ENCODE results near the gene HCFC1. TPM values are rescaled to one million over a fixed set of nuclear protein-coding genes. Genes with fewer than 3 reads are reported as not detected.

HCFC1 gene
- total RNA-seq, 1 donor from 2014 or later: 61.2 TPM

- Histone ChIP-seq H3K27ac (ENCODE audit: low read depth, low read length) (no peak overlapping the region), H3K4me2 (ENCODE audit: low read length) (no peak overlapping the region), H3K9me3 (ENCODE audit: insufficient read depth, low read depth, low read length) (no peaks in the 10 kb centered on the region), H3K9ac (ENCODE audit: low read length) (no peak overlapping the region), H3K36me3 (ENCODE audit: insufficient read depth, low read length) (peaks cover 4% of the 10 kb centered on the region), H3K79me2 (ENCODE audit: insufficient read depth, low read length) (peaks cover 34% of the 10 kb centered on the region), H3K27me3 (ENCODE audit: insufficient read depth, low read length) (no peaks in the 10 kb centered on the region), H3K4me1 (ENCODE audit: insufficient read depth, low read length) (peaks cover 12% of the 10 kb centered on the region), H4K20me1 (ENCODE audit: insufficient read depth, low read length) (peaks cover 13% of the 10 kb centered on the region), H3K4me3 (ENCODE audit: insufficient read depth, low read depth, low read length) (no peak overlapping the region), H2AFZ (ENCODE audit: low read depth, low read length) (no peak overlapping the region)
- TF ChIP-seq CTCF (IDR thresholded peaks at IDR 0.05; ENCODE audit: insufficient read depth, low read depth, low read length) (no peak), EZH2 (IDR thresholded peaks at IDR 0.05; ENCODE audit: insufficient read depth, low read length) (no peak)
- Mint-ChIP-seq H3K9me3 (ENCODE audit: unreplicated experiment) (no peaks in the 10 kb centered on the region), H3K27ac (ENCODE audit: unreplicated experiment) (peak overlapping the region; percentile 41), H3K36me3 (ENCODE audit: low read depth, unreplicated experiment) (no peaks in the 10 kb centered on the region), H3K27me3 (ENCODE audit: low read depth, unreplicated experiment) (no peaks in the 10 kb centered on the region), H3K4me1 (ENCODE audit: low read depth, unreplicated experiment) (no peaks in the 10 kb centered on the region), H3K4me3 (ENCODE audit: unreplicated experiment) (no peak overlapping the region)
- DNase-seq (ENCODE audit: low read depth) (no peak), FAIRE-seq (no peak)
Measured at GRCh38 chrX:153930011-153930910, 41.4 kb downstream of the HCFC1 start.

GRCh38 chrX:153929576-153929975, 42.0 kb downstream of the HCFC1 start:
- DNase-seq (ENCODE audit: low read depth) (no peak), FAIRE-seq (no peak)
- H3K27me3 Mint-ChIP-seq (ENCODE audit: low read depth, unreplicated experiment): no peaks in the 10 kb centered on the region
- Histone ChIP-seq H4K20me1 (ENCODE audit: insufficient read depth, low read length) (peaks cover 13% of the 10 kb centered on the region), H3K36me3 (ENCODE audit: insufficient read depth, low read length) (peaks cover 4% of the 10 kb centered on the region), H3K9ac (ENCODE audit: low read length) (no peak overlapping the region), H3K4me1 (ENCODE audit: insufficient read depth, low read length) (peaks cover 12% of the 10 kb centered on the region), H3K27ac (ENCODE audit: low read depth, low read length) (no peak overlapping the region), H2AFZ (ENCODE audit: low read depth, low read length) (no peak overlapping the region), H3K4me2 (ENCODE audit: low read length) (no peak overlapping the region), H3K27me3 (ENCODE audit: insufficient read depth, low read length) (no peaks in the 10 kb centered on the region), H3K4me3 (ENCODE audit: insufficient read depth, low read depth, low read length) (no peak overlapping the region), H3K79me2 (ENCODE audit: insufficient read depth, low read length) (peaks cover 32% of the 10 kb centered on the region), H3K9me3 (ENCODE audit: insufficient read depth, low read depth, low read length) (no peaks in the 10 kb centered on the region)
- H3K9me3 Mint-ChIP-seq (ENCODE audit: unreplicated experiment): no peaks in the 10 kb centered on the region
- TF ChIP-seq CTCF (IDR thresholded peaks at IDR 0.05; ENCODE audit: insufficient read depth, low read depth, low read length): no peak
- TF ChIP-seq EZH2 (IDR thresholded peaks at IDR 0.05; ENCODE audit: insufficient read depth, low read length): no peak
- no peak overlapping the region for H3K27ac Mint-ChIP-seq (ENCODE audit: unreplicated experiment)
- no peaks in the 10 kb centered on the region for H3K36me3 Mint-ChIP-seq (ENCODE audit: low read depth, unreplicated experiment)
- no peaks in the 10 kb centered on the region for H3K4me1 Mint-ChIP-seq (ENCODE audit: low read depth, unreplicated experiment)
- no peak overlapping the region for H3K4me3 Mint-ChIP-seq (ENCODE audit: unreplicated experiment)

- H3K27ac Mint-ChIP-seq (ENCODE audit: unreplicated experiment): no peak overlapping the region
Measured at GRCh38 chrX:153928846-153929245, 42.8 kb downstream of the HCFC1 start.

More at GRCh38 chrX:153928846-153929245, 42.8 kb downstream of the HCFC1 start:
- Histone ChIP-seq H3K4me3 (ENCODE audit: insufficient read depth, low read depth, low read length) (no peak overlapping the region), H3K27ac (ENCODE audit: low read depth, low read length) (no peak overlapping the region), H3K4me1 (ENCODE audit: insufficient read depth, low read length) (peaks cover 12% of the 10 kb centered on the region), H3K36me3 (ENCODE audit: insufficient read depth, low read length) (peaks cover 4% of the 10 kb centered on the region), H2AFZ (ENCODE audit: low read depth, low read length) (no peak overlapping the region), H3K27me3 (ENCODE audit: insufficient read depth, low read length) (no peaks in the 10 kb centered on the region), H4K20me1 (ENCODE audit: insufficient read depth, low read length) (peaks cover 13% of the 10 kb centered on the region), H3K79me2 (ENCODE audit: insufficient read depth, low read length) (peaks cover 25% of the 10 kb centered on the region), H3K9me3 (ENCODE audit: insufficient read depth, low read depth, low read length) (no peaks in the 10 kb centered on the region), H3K4me2 (ENCODE audit: low read length) (peak overlapping the region; percentile 72), H3K9ac (ENCODE audit: low read length) (no peak overlapping the region)
- Mint-ChIP-seq H3K9me3 (ENCODE audit: unreplicated experiment) (no peaks in the 10 kb centered on the region), H3K4me1 (ENCODE audit: low read depth, unreplicated experiment) (no peaks in the 10 kb centered on the region), H3K36me3 (ENCODE audit: low read depth, unreplicated experiment) (no peaks in the 10 kb centered on the region), H3K4me3 (ENCODE audit: unreplicated experiment) (no peak overlapping the region), H3K27me3 (ENCODE audit: low read depth, unreplicated experiment) (no peaks in the 10 kb centered on the region)
- TF ChIP-seq CTCF (IDR thresholded peaks at IDR 0.05; ENCODE audit: insufficient read depth, low read depth, low read length): no peak
- no peak for TF ChIP-seq EZH2 (IDR thresholded peaks at IDR 0.05; ENCODE audit: insufficient read depth, low read length)
- no peak for DNase-seq (ENCODE audit: low read depth)
- no peak for FAIRE-seq
